Measurements from ENCODE around the gene GRIN2A.

The GRIN2A gene

GRCh38 chr16:10090816-10091215, 91.4 kb downstream of the GRIN2A start:
- in situ Hi-C loops (cut with MboI; ENCODE audit: low sequenced_read_pairs), result no loop called here

DNA sequence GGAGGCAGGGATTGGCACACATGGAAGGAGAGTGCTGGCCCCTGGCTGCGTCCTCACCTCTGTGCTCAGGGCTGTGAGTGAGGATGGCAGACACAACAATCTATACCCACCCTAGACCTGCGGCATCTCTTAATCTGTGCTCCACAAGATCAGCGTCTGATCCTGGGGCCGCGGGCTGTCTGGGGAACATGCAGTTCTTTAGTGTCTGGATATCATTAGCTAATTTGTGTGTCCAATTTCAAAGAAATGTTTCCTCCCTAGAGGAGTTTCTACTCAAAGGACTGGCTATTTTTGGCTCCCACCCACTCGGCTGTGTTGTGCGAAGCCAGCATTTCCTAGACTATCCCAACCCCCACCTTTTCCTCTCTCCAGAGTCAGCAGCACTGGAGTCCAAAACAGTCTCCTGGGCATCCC, 93.8 kb downstream of the GRIN2A start:
- in situ Hi-C loops (cut with MboI; ENCODE audit: low sequenced_read_pairs), result no loop called here

DNA sequence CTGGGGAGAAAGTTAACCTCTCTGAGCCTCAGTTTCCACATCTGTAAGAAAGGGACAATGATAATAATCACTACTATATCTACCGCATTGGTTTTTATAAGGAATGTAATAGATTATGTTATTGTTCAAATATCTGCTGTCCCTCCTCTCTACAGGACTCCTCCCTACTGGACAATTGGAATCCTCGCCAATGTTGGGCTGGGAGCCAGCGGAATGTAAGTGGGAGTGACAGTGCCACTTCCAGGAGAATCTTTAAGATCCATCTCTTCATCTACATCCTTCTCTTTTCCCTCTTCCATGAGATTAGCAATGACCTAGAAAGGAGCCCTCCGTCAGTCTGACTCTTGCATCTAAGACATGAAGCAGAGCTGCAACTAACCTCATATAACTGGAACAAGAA, 95.1 kb downstream of the GRIN2A start:
- in situ Hi-C loops (cut with MboI; ENCODE audit: low sequenced_read_pairs), result no loop called here

GRCh38 chr16:10086620-10087019, 95.6 kb downstream of the GRIN2A start:
- in situ Hi-C loops (cut with MboI; ENCODE audit: low sequenced_read_pairs), result no loop called here

DNA sequence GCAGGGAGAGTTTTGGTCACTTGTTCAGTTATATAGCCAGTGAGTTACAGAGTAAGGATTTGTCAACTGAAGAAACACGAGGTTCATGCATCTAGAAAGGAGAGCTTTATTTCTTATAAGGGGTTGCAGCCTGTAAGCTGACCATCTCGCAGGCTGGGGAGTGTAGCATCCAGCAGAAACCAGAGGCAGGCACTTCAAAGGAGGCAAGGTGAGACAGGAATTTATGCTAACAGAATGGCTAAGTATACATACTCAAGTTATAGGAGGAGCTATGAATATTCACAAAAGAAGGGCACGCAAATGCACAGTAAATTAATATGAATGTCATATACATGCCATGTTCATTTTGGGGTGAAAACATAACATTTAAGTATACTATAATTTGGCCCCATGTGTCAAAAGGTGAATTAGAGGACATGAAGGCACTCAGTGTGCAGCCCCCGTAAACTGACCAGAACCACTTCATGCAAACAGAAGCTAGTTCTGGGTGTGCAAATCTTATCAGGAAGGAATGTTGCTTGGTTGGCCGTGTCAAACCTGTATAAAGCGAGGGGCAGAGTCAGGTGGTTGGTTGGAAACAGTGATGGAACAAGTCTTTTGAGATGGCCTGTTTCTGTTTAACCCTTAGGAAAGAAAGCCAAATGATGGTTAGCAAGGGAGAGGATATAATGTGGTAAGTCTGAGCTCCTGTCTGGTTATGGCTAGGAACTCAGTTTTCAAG, 97.0 kb downstream of the GRIN2A start:
- in situ Hi-C loops (cut with MboI; ENCODE audit: low sequenced_read_pairs), result no loop called here

- in situ Hi-C loops (cut with MboI; ENCODE audit: low sequenced_read_pairs), result no loop called here
Measured at GRCh38 chr16:10083301-10083700, 98.9 kb downstream of the GRIN2A start.

GRCh38 chr16:10081201-10081940, 100.9 kb downstream of the GRIN2A start:
- in situ Hi-C loops (cut with MboI; ENCODE audit: low sequenced_read_pairs), result no loop called here

- in situ Hi-C loops (cut with MboI; ENCODE audit: low sequenced_read_pairs), result no loop called here
Measured at GRCh38 chr16:10080051-10080772, 102.0 kb downstream of the GRIN2A start.

GRCh38 chr16:10078541-10078949, 103.7 kb downstream of the GRIN2A start:
- in situ Hi-C loops (cut with MboI; ENCODE audit: low sequenced_read_pairs), result no loop called here

DNA sequence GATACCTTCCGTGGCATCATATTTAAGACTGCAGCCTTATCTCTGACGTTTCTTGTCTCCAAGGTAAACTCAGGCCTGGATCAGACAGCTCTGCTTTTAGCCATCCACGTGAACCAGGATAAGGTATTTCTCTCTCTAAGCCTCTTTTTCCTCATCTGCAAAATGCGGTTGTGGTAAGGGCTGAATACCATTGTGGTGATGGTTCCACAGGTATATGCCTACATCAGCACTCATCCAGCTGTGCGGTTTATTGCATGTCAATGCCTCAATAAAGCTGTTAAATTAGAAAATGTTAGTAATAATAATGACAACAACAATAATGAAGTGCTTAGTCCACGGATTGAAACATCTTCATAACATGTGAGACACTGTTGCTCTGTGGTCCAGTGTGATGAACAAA, 104.4 kb downstream of the GRIN2A start:
- in situ Hi-C loops (cut with MboI; ENCODE audit: low sequenced_read_pairs), result no loop called here

GRCh38 chr16:10076037-10076436, 106.2 kb downstream of the GRIN2A start:
- in situ Hi-C loops (cut with MboI; ENCODE audit: low sequenced_read_pairs), result no loop called here

GRCh38 chr16:10070591-10070990, 111.6 kb downstream of the GRIN2A start:
- in situ Hi-C loops (cut with MboI; ENCODE audit: low sequenced_read_pairs), result no loop called here

GRCh38 chr16:10069374-10069773, 112.9 kb downstream of the GRIN2A start:
- in situ Hi-C loops (cut with MboI; ENCODE audit: low sequenced_read_pairs), result no loop called here

- in situ Hi-C loops (cut with MboI; ENCODE audit: low sequenced_read_pairs), result no loop called here
Measured at GRCh38 chr16:10067835-10068234, 114.4 kb downstream of the GRIN2A start.

- in situ Hi-C loops (cut with MboI; ENCODE audit: low sequenced_read_pairs), result no loop called here
Measured at GRCh38 chr16:10067406-10067805, 114.8 kb downstream of the GRIN2A start.

- in situ Hi-C loops (cut with MboI; ENCODE audit: low sequenced_read_pairs), result no loop called here
Measured at GRCh38 chr16:10065019-10065418, 117.2 kb downstream of the GRIN2A start.

DNA sequence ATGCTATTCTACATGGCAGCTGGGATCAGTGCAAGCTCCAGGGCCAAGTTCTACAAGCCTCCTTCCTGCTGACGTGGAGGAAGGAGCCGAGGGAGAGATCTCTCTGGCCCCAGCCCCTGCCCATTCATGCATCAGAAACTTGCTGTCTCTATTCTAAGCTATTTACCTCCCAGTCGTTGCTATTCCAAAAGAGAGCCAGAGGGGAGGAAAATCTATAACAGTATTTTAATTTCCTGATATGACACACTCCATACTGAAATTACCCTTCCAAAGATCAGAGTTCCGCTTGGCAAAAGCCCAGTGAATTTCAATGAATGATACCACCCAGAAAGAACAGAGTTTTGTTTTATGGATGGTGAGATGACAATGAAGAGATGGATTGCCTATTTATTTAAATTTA, 133.4 kb downstream of the GRIN2A start:
- in situ Hi-C loops (cut with MboI; ENCODE audit: low sequenced_read_pairs), result no loop called here

GRCh38 chr16:10045947-10046346, 136.3 kb downstream of the GRIN2A start:
- in situ Hi-C loops (cut with MboI; ENCODE audit: low sequenced_read_pairs), result no loop called here

GRCh38 chr16:10045291-10045775, 136.9 kb downstream of the GRIN2A start:
- in situ Hi-C loops (cut with MboI; ENCODE audit: low sequenced_read_pairs), result no loop called here

GRCh38 chr16:10040136-10041080, 141.8 kb downstream of the GRIN2A start:
- in situ Hi-C loops (cut with MboI; ENCODE audit: low sequenced_read_pairs), result no loop called here

Data from HL-60/S4 treated with phorbol 12-myristate 13-acetate at 8.2 ng/mL for 4 days and 3 days (cell line).